PC-9 (cell line): Measurements from ENCODE around the gene PHC2.

Experiments used
- CTCF ChIP-seq: fragments of 200-600 bp; sonication (generic); conservative IDR thresholded peaks from 2 replicates; pipeline ENCODE4 v1.6.1; 2017; ENCODE audit warnings: mixed run types, antibody characterized with exemption, mild to moderate bottlenecking, moderate library complexity
- EZH2 ChIP-seq: fragments of 200-600 bp; sonication (generic); IDR thresholded peaks from 2 replicates; pipeline ENCODE4 v1.8.0; 2017; ENCODE audit warnings: antibody characterized with exemption, low read depth

DNA sequence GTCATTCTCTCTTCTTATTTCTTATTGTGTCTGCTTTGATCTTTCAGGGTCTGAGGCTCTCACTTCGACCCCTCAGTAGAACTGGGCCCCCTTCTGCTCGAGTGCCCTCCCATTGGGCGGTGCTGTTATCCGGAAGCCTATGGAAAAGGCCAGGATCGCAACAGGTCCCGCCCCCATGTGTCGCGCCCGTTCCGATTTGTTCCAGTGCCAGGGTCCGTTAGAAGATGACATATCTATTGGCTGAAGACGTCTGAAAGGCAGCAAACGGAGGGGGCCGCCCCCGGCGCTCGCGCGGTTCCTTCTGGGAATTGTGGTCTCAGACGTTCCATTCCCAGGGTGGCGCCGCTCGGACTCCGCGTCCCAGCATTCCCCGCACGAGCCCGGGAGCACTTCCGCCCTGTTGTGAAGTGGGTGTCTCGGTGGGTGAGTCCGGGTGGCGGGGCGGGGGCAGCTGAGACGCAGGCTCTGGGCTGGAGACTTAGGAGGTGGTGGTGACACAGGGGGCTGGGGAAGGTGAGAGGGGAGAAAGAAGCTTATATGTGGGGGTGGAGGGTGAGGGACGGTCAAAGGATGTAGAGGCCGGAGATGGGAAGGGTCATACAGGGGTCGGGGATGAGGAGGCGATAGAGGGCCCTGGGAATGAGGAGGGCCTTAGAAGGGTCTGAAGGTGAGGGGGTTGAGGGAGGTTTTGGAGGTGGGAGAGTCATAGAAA, 41.5 kb upstream of the PHC2 start, which contains the start of gene ZSCAN20:
- TF ChIP-seq CTCF (no peak), EZH2 (no peak)
